Measurements from ENCODE around the gene MPST. TPM values are rescaled to one million over a fixed set of nuclear protein-coding genes. Genes with fewer than 3 reads are reported as not detected.

The MPST gene
- total RNA-seq, 1 donor from 2014 or later: 22.2 TPM

GRCh38 chr22:37043828-37044538, 24.4 kb downstream of the MPST start:
- intact Hi-C loops (cut with micrococcal nuclease): loop anchor here (10.0 kb wide), 1 partner anchor 151 kb away; no protein-coding TSS in a partner anchor

GRCh38 chr22:37044634-37045625, 25.4 kb downstream of the MPST start:
- intact Hi-C loops (cut with micrococcal nuclease): loop anchor here (10.0 kb wide), 1 partner anchor 150 kb away; no protein-coding TSS in a partner anchor

- intact Hi-C loops (cut with micrococcal nuclease): loop anchor here (10.0 kb wide), 1 partner anchor 149 kb away; no protein-coding TSS in a partner anchor
Measured at GRCh38 chr22:37045958-37046357, 26.4 kb downstream of the MPST start.

- intact Hi-C loops (cut with micrococcal nuclease): loop anchor here (10.0 kb wide), 1 partner anchor 148 kb away; no protein-coding TSS in a partner anchor
Measured at GRCh38 chr22:37046589-37046988, 27.0 kb downstream of the MPST start.

- intact Hi-C loops (cut with micrococcal nuclease): loop anchor here (10.0 kb wide), 1 partner anchor 148 kb away; no protein-coding TSS in a partner anchor
Measured at GRCh38 chr22:37047006-37047405, 27.5 kb downstream of the MPST start.

GRCh38 chr22:37048133-37048532, 28.6 kb downstream of the MPST start:
- intact Hi-C loops (cut with micrococcal nuclease): loop anchor here (10.0 kb wide), 1 partner anchor 147 kb away; no protein-coding TSS in a partner anchor

GRCh38 chr22:37049224-37049623, 29.7 kb downstream of the MPST start:
- intact Hi-C loops (cut with micrococcal nuclease): loop anchor here (10.0 kb wide), 1 partner anchor 146 kb away; no protein-coding TSS in a partner anchor

GRCh38 chr22:37050913-37051312, 31.4 kb downstream of the MPST start:
- intact Hi-C loops (cut with micrococcal nuclease): no loop called here

GRCh38 chr22:37051391-37052385, 32.1 kb downstream of the MPST start, which contains the start of gene KCTD17:
Gene KCTD17, plus strand, starts transcription at chr22:37051742. Its CDS starts 19 bp downstream, at chr22:37051761.
- intact Hi-C loops (cut with micrococcal nuclease): no loop called here

GRCh38 chr22:37052386-37053309, 33.1 kb downstream of the MPST start:
- intact Hi-C loops (cut with micrococcal nuclease): no loop called here

GRCh38 chr22:37053310-37054055, 33.9 kb downstream of the MPST start:
- intact Hi-C loops (cut with micrococcal nuclease): no loop called here

- intact Hi-C loops (cut with micrococcal nuclease): no loop called here
Measured at GRCh38 chr22:37054056-37054395, 34.5 kb downstream of the MPST start.

- intact Hi-C loops (cut with micrococcal nuclease): no loop called here
Measured at GRCh38 chr22:37054600-37055365, 35.2 kb downstream of the MPST start.

GRCh38 chr22:37056246-37056645, 36.7 kb downstream of the MPST start:
- intact Hi-C loops (cut with micrococcal nuclease): no loop called here

GRCh38 chr22:37057226-37057625, 37.7 kb downstream of the MPST start:
- intact Hi-C loops (cut with micrococcal nuclease): no loop called here

GRCh38 chr22:37057796-37058510, 38.4 kb downstream of the MPST start:
- intact Hi-C loops (cut with micrococcal nuclease): no loop called here
